NCI-H345 treated with DMSO at 0.1 percent for 48 hours (cell line): ENCODE data around the gene LTA4H.
"Not testable (repeated sequence)": the region's sequence is repeated elsewhere in the genome, so short reads cannot be mapped to it uniquely, and the experiment has no call there.

Source experiments
- DNase-seq: peaks from one replicate; lab custom pipeline; 2025; ENCODE audit not compliant: unreplicated experiment; lab: John Stamatoyannopoulos, UW

LTA4H gene

DNA sequence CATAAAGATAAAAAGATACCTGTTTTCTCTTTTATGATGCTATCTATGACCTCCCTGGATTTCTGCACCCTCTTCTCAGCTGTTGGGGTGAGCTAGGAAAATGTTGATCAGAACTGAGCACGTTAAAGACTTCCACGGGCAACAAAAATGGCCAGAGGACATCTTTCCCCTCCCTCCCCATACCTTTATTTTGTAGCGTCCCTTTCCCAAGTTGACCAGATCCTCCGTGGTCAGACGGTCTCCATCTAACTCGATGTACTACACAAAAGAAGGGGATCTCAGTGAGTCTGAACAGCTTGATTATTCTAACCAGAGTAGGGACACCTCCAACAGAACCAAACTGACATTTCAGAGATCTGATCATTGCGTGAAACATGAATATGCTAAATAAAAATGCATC is 41.5 kb downstream of the LTA4H start:
- no peak for DNase-seq

DNA sequence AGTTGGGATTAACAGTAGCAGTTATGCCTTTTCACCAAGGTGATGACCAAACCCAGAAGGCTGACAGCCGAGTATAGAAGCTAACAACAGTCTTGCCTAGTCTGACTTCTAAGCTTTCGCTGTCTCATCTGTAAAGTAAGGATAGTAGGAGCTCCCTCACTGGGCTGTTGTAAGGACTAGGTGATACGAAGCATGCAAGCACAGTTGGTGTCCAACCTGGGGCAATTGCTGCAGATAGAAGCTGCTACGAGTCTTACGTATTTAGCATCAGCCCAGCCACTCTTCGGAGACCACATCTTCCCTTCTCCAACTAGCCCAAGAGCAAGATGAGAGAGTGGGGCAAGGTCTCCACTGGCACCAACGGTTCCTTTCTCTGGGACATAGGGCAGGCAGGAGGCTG is 45.3 kb downstream of the LTA4H start:
- no peak for DNase-seq

DNA sequence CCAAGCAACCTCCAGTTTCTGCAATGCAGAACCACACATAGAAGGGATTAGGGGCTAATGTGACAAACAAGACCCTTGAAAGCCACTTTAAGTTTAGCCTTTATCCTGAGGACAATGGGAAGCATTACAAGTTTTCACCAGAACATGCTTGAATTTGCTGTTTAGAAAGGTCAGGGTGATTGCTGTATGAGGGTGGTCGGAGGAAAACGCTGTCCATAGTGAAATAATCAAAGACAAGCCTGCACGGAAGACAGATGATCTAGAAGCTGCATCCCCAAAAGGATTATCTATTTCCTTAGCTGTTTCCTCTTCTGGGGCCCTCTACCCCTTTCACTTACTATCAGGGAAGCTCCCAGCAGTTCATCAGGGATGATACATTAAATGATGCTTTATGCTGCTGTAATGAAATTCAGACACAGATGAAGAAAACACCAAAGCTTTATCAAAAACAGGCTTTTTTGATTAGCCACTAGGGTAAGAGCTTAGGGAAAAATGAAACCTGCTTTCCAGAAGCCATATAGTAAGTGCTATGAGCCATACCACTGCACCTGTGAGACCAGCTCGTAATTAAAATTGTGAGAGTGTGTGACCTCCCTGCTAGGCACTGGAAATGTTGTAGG is 45.8 kb downstream of the LTA4H start:
- no peak for DNase-seq

DNA sequence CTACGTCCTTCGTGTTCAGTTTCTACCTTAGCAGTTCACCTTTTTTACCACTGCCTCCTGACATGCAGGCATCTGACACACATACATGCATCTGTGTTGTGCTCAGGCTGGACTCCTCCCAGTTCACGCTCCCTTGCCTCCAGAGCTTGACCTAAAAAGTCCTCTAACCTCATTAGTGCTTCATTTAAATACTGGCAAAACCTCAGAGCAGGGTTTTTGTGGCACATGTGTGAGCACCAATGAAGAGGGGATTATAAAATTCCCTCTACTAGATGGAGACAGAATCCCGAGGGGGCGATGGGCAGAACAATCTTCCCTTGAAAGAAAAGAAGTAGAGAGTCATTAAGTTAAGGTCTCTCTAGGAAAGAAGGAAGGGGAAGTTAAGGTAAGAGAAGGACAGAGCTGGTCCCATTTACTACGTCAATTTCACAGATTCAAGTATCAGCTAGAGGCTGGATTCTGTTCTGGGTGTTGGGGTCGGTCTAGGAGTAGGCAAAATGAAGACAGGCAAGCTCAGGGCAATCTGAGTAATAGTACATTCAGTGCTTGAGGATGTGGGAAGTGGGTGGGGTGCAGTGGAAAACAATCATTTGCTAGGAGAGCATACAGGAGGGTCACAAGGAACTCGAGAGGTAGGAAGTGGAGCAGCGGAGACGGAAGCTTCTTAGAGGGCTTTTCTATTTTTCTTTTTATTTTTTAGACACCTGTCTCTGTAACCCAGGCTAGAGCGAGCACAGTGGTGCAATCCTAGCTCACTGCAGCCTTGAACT is 46.7 kb downstream of the LTA4H start:
- DNase-seq: no peak

GRCh38 chr12:95986635-95987570 is 48.5 kb downstream of the LTA4H start:
- DNase-seq: no peak

DNA sequence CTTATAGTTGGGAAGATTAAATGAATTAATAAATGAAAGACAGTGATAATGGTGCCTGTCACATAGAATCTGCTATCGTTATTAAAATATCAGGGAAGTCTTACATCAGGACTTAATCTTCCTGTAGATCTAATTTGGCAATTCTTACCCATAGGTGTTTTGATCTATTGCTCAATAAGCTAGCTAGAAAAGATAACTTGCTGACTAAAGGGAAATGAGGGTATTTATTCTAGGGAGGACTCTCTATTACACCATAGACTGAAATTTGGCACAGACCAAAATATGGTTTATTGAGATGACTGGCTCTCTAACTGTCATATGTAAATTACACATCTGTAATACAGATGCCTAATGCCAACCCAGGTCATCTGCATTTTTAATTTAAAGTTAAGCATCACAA is 50.7 kb downstream of the LTA4H start:
- DNase-seq: no peak

GRCh38 chr12:95982602-95983001 is 52.8 kb downstream of the LTA4H start:
- DNase-seq: no peak

DNA sequence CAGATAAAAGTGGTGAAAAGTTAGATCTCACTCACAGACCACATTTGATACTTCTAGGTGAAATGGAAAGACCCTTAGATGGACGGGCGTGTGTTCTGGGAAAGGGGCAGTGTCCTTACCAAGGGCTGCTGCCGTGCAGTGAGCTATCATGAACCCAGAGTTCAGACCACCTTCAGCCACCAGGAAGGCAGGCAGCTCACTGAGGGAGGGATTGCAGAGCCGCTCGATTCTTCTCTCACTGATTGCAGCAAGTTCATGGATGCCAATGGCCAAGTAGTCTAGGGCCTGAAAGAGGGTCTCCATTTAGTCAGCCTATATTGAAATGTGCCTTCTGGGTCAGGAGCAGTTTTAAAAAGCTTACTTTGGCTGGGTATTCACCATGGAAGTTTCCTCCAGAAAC is 55.0 kb downstream of the LTA4H start:
- no peak for DNase-seq

GRCh38 chr12:95978774-95979173 is 56.6 kb downstream of the LTA4H start:
- no peak for DNase-seq

GRCh38 chr12:95978351-95978750 is 57.0 kb downstream of the LTA4H start:
- DNase-seq: no peak

- no peak for DNase-seq
Observed at GRCh38 chr12:95977764-95978305, 57.6 kb downstream of the LTA4H start.

- DNase-seq: no peak
Observed at GRCh38 chr12:95976416-95976832, 59.0 kb downstream of the LTA4H start.

GRCh38 chr12:95975491-95975890 is 59.9 kb downstream of the LTA4H start:
- DNase-seq: no peak

DNA sequence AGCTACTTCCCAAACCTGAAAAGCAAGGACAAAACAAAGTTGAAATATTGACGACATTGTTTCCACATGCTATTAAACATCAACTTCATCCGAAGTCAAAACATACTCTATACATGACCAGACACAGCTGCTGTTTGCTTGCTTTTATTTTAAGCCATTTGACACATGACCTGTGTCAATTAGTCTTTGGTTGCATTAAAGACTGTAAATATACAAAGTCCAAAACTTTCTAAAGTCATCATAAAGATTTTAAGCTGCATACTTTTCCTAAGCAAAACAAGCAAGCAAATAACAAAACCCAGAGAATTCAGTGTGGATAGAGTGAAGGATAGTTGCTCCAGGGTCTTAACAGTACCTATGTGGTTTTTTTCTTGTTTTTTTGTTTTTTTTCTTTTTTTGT is 61.0 kb downstream of the LTA4H start:
- DNase-seq: no peak

- no peak for DNase-seq
Observed at GRCh38 chr12:95972832-95973456, 62.4 kb downstream of the LTA4H start.

- no peak for DNase-seq
Observed at GRCh38 chr12:95970905-95971304, 64.5 kb downstream of the LTA4H start.

- DNase-seq: not testable (repeated sequence)
Observed at GRCh38 chr12:95969116-95969515, 66.3 kb downstream of the LTA4H start.

DNA sequence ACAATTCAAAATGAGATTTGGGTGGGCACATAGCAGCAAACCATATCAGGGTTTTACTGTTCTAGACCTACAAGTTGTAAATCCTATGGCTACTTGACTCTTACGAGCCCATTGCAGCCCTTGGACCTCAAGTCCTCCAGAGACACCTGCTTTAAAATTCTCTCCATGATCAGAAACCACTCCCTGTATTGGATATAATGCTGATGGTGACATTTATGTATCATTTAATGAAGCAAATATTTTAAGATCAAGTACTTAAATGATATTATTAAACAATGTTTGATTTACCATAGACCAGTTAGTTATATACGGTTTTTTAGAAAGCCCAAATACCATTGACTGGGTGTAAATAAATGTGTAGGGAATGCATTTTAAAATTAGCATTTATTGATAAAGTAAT is 68.1 kb downstream of the LTA4H start:
- DNase-seq: no peak

GRCh38 chr12:95966287-95966870 is 69.0 kb downstream of the LTA4H start:
- no peak for DNase-seq

DNA sequence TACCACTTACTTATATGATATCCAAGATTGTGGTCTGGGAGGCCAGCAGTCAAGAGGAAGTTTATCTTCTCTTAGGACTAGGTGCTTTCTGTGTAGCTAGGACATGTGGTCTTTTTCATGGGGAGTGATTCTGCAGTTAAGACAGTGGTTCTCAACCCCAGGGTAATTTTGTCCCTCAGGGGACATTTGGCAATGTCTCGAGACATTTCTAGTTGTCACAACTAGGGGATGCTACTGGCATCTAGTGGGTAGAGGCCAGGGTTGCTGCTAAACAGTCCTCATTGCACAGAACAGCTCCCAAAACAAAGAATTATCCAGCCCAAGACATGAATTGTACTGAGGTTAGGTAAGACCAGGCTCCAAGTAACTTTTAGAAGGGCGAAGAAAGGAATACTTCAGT is 72.3 kb downstream of the LTA4H start:
- no peak for DNase-seq

- no peak for DNase-seq
Observed at GRCh38 chr12:95962222-95962621, 73.2 kb downstream of the LTA4H start.
